ENCODE measurements around the gene FXYD4. TPM values are rescaled to one million over a fixed set of nuclear protein-coding genes. Genes with fewer than 3 reads are reported as not detected.

The FXYD4 gene
- polyA plus RNA-seq, 1 donor (not counting 4 experiments of a cell fraction or from before 2014, with no cell fraction given), result not detected

DNA sequence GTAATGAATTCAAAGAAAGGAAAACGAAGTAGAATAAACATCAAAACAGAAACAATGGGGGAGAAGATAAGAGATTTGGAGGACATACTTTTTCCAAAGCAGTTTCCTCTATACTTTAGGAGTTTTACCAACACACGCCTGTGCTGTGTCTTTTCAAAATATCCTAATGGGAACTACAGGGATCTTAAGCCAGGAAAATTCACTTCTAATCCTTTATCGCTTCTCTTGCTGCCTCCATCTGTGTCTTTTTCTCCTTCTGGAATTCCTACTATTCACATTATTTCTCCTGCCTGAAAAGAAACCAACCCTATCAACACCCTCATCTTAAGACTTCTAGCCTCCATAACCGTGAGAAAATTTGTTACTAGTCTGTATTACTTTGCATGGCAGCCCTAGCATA is 30.7 kb downstream of the FXYD4 start:
- Histone ChIP-seq H3K27me3 (ENCODE audit: control insufficient read depth, extremely low read depth, insufficient read depth, low read length) (no peaks in the 10 kb centered on the region), H3K36me3 (ENCODE audit: control insufficient read depth in 2 of 2, extremely low read depth in 1 of 2, insufficient read depth in 2 of 2, low read length in 2 of 2) (peaks cover 3 to 19% of the 10 kb centered on the region in 2 experiments), H2AFZ (ENCODE audit: control insufficient read depth, low read length) (no peak overlapping the region), H3K9me1 (ENCODE audit: control insufficient read depth, extremely low read depth, insufficient read depth, low read length) (no peaks in the 10 kb centered on the region), H3K9ac (ENCODE audit: control insufficient read depth, extremely low read depth, insufficient read depth, low read length) (no peak overlapping the region), H3K9me3 (ENCODE audit: control insufficient read depth, low read depth, low read length) (no peaks in the 10 kb centered on the region), H3K4me1 (ENCODE audit: control insufficient read depth, extremely low read depth, insufficient read depth, low read length) (peaks cover 66% of the 10 kb centered on the region), H3K79me2 (ENCODE audit: control insufficient read depth, insufficient read depth, low read length) (peaks cover 100% of the 10 kb centered on the region), H3K4me3 (ENCODE audit: control insufficient read depth in 2 of 3, extremely low read depth in 1 of 3, insufficient read depth in 2 of 3, low read depth in 1 of 3, low read length in 3 of 3) (no peak overlapping the region), H4K20me1 (ENCODE audit: control insufficient read depth, extremely low read depth, insufficient read depth, low read length) (peaks cover 54% of the 10 kb centered on the region), H3K4me2 (ENCODE audit: control insufficient read depth, extremely low read depth, insufficient read depth, low read depth, low read length) (no peak overlapping the region), H3K27ac (ENCODE audit: control insufficient read depth, insufficient read depth, low read length) (peak overlapping the region; percentile 5)
- TF ChIP-seq EZH2 (IDR thresholded peaks at IDR 0.05; ENCODE audit: low read length), result no peak
- TF ChIP-seq, protein P1, sequence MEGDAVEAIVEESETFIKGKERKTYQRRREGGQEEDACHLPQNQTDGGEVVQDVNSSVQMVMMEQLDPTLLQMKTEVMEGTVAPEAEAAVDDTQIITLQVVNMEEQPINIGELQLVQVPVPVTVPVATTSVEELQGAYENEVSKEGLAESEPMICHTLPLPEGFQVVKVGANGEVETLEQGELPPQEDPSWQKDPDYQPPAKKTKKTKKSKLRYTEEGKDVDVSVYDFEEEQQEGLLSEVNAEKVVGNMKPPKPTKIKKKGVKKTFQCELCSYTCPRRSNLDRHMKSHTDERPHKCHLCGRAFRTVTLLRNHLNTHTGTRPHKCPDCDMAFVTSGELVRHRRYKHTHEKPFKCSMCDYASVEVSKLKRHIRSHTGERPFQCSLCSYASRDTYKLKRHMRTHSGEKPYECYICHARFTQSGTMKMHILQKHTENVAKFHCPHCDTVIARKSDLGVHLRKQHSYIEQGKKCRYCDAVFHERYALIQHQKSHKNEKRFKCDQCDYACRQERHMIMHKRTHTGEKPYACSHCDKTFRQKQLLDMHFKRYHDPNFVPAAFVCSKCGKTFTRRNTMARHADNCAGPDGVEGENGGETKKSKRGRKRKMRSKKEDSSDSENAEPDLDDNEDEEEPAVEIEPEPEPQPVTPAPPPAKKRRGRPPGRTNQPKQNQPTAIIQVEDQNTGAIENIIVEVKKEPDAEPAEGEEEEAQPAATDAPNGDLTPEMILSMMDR (optimal IDR thresholded peaks at IDR 0.05 in 1 of 3, IDR thresholded peaks at IDR 0.05 in 1 of 3, conservative IDR thresholded peaks at IDR 0.05 in 1 of 3; ENCODE audit: extremely low read depth in 1 of 3, insufficient read depth in 2 of 3, low read length in 3 of 3), result no peak
- dilution Hi-C loops (cut with MboI; ENCODE audit: extremely low pct_ligation_motif_present, low sequenced_read_pairs), result no loop called here
- DNase-seq (ENCODE audit: low read depth, low spot score) (no peak), FAIRE-seq (no peak)

DNA sequence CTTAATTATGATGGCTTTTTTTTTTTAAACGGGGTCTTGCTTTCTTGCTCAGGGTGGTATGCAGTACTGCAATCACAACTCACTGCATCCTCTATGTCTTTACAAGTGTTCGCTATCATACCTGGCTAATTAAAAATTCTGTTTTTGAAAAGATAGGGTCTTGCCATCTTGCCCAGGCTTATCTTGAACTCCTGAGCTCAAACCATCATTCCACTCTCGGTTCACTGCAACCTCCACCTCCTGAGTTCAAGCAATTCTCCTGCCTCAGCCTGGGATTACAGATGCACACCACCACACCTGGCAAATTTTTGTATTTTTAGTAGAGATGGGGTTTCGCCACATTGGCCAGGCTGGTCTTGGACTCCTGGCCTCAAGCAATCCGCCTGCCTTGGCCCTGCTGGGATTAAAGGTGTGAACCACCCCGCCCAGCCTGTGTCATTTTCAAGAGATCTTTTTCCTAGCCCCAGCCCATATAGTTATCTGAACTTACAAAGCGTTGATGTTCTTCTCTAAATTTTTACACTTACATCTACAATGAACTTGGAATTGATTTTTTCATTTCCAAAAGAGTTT is 31.5 kb downstream of the FXYD4 start:
- H3K36me3 ChIP-seq (ENCODE audit: control insufficient read depth in 2 of 2, extremely low read depth in 1 of 2, insufficient read depth in 2 of 2, low read length in 2 of 2), result peaks cover 3 to 19% of the 10 kb centered on the region in 2 experiments

More for the DNA sequence above, 31.5 kb downstream of the FXYD4 start:
- H3K9me3 ChIP-seq (ENCODE audit: control insufficient read depth, low read depth, low read length), result no peaks in the 10 kb centered on the region
- H3K27ac ChIP-seq (ENCODE audit: control insufficient read depth, insufficient read depth, low read length), result no peak overlapping the region
- no peak overlapping the region for H2AFZ ChIP-seq (ENCODE audit: control insufficient read depth, low read length)
- no peak overlapping the region for H3K4me2 ChIP-seq (ENCODE audit: control insufficient read depth, extremely low read depth, insufficient read depth, low read depth, low read length)
- no peak overlapping the region for H3K4me3 ChIP-seq (ENCODE audit: control insufficient read depth in 2 of 3, extremely low read depth in 1 of 3, insufficient read depth in 2 of 3, low read depth in 1 of 3, low read length in 3 of 3)
- DNase-seq (ENCODE audit: low read depth, low spot score) (no peak), FAIRE-seq (no peak)
- H4K20me1 ChIP-seq (ENCODE audit: control insufficient read depth, extremely low read depth, insufficient read depth, low read length), result peaks cover 54% of the 10 kb centered on the region
- TF ChIP-seq, protein P1 (optimal IDR thresholded peaks at IDR 0.05 in 1 of 3, IDR thresholded peaks at IDR 0.05 in 1 of 3, conservative IDR thresholded peaks at IDR 0.05 in 1 of 3; ENCODE audit: extremely low read depth in 1 of 3, insufficient read depth in 2 of 3, low read length in 3 of 3), result no peak
- TF ChIP-seq EZH2 (IDR thresholded peaks at IDR 0.05; ENCODE audit: low read length), result no peak
- H3K9me1 ChIP-seq (ENCODE audit: control insufficient read depth, extremely low read depth, insufficient read depth, low read length), result no peaks in the 10 kb centered on the region
- no peaks in the 10 kb centered on the region for H3K27me3 ChIP-seq (ENCODE audit: control insufficient read depth, extremely low read depth, insufficient read depth, low read length)
- dilution Hi-C loops (cut with MboI; ENCODE audit: extremely low pct_ligation_motif_present, low sequenced_read_pairs), result no loop called here
- H3K79me2 ChIP-seq (ENCODE audit: control insufficient read depth, insufficient read depth, low read length), result peaks cover 99% of the 10 kb centered on the region
- H3K4me1 ChIP-seq (ENCODE audit: control insufficient read depth, extremely low read depth, insufficient read depth, low read length), result peaks cover 65% of the 10 kb centered on the region
- no peak overlapping the region for H3K9ac ChIP-seq (ENCODE audit: control insufficient read depth, extremely low read depth, insufficient read depth, low read length)
